Measurements from ENCODE around the gene TNFRSF19. TPM values are rescaled to one million over a fixed set of nuclear protein-coding genes. Genes with fewer than 3 reads are reported as not detected.
A peak's percentile ranks its signal among the peaks of the same experiment; 100 is the strongest.

TNFRSF19 gene
- total RNA-seq, 3 donors from 2014 or later = 0.32 to 3.8 (median 0.58) TPM

DNA sequence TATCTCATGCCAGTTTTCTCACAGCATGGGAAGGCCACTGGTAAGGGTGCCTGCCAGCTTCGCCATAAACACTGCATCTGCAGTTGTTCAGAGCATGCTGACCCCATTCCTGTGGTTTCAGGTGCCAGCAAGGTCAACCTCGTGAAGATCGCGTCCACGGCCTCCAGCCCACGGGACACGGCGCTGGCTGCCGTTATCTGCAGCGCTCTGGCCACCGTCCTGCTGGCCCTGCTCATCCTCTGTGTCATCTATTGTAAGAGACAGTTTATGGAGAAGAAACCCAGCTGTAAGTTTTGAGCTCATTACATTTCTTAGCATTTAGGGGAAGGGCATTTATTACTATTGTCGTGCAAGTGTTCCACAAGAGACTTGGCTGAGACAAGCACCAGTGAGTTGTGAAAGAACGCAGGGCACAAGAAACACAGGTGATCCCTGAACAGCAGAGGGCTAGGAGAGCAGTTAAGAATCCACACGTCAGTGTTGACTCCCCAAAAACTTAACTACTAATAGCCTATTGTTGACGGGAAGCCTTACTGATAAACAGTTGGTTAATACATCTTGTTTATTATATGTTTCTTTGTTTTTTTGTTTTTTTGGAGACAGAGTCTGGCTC is 88.8 kb downstream of the TNFRSF19 start:
- Histone ChIP-seq H3K4me1 (ENCODE audit: low read depth) (no peaks in the 10 kb centered on the region), H3K9me3 (peaks cover 2% of the 10 kb centered on the region), H3K36me3 (ENCODE audit: low read depth) (no peaks in the 10 kb centered on the region), H3K4me3 (no peak overlapping the region)
- intact Hi-C loops (cut with DNase I, micrococcal nuclease) = no loop called here
- DNase-seq = peak in 1 of 3 donors; percentile 52
- TF ChIP-seq, protein P1, sequence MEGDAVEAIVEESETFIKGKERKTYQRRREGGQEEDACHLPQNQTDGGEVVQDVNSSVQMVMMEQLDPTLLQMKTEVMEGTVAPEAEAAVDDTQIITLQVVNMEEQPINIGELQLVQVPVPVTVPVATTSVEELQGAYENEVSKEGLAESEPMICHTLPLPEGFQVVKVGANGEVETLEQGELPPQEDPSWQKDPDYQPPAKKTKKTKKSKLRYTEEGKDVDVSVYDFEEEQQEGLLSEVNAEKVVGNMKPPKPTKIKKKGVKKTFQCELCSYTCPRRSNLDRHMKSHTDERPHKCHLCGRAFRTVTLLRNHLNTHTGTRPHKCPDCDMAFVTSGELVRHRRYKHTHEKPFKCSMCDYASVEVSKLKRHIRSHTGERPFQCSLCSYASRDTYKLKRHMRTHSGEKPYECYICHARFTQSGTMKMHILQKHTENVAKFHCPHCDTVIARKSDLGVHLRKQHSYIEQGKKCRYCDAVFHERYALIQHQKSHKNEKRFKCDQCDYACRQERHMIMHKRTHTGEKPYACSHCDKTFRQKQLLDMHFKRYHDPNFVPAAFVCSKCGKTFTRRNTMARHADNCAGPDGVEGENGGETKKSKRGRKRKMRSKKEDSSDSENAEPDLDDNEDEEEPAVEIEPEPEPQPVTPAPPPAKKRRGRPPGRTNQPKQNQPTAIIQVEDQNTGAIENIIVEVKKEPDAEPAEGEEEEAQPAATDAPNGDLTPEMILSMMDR (IDR thresholded peaks at IDR 0.05) = no peak
- ATAC-seq = no peak

DNA sequence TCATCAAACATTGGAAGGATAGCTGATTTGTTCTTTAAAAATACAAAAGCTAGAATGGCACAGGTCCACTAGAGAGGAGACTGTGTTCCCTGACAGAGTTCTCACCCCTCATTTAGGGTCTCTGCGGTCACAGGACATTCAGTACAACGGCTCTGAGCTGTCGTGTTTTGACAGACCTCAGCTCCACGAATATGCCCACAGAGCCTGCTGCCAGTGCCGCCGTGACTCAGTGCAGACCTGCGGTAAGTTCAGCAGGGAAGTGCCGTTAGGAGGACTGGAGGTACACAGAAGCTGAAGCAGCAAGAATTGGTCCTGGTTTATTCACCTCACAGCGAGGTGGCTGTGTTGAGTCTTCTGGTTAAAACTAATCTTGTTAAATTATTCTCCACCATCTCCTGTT is 90.0 kb downstream of the TNFRSF19 start:
- intact Hi-C loops (cut with DNase I, micrococcal nuclease) = no loop called here
- Histone ChIP-seq H3K4me3 (no peak overlapping the region), H3K36me3 (ENCODE audit: low read depth) (no peaks in the 10 kb centered on the region), H3K4me1 (ENCODE audit: low read depth) (no peaks in the 10 kb centered on the region), H3K9me3 (peaks cover 2% of the 10 kb centered on the region)
- TF ChIP-seq, protein P1 (IDR thresholded peaks at IDR 0.05) = no peak
- DNase-seq = no peak
- no peak for ATAC-seq

GRCh38 chr13:23666582-23666981 is 96.4 kb downstream of the TNFRSF19 start:
- Histone ChIP-seq H3K9me3 (no peaks in the 10 kb centered on the region), H3K4me1 (ENCODE audit: low read depth) (no peaks in the 10 kb centered on the region), H3K4me3 (no peak overlapping the region), H3K36me3 (ENCODE audit: low read depth) (no peaks in the 10 kb centered on the region)
- no peak for ATAC-seq
- intact Hi-C loops (cut with DNase I, micrococcal nuclease) = no loop called here
- TF ChIP-seq, protein P1 (IDR thresholded peaks at IDR 0.05) = no peak
- DNase-seq = no peak

- TF ChIP-seq, protein P1 (IDR thresholded peaks at IDR 0.05) = no peak
- intact Hi-C loops (cut with DNase I, micrococcal nuclease) = no loop called here
- Histone ChIP-seq H3K4me3 (no peak overlapping the region), H3K9me3 (no peaks in the 10 kb centered on the region), H3K36me3 (ENCODE audit: low read depth) (no peaks in the 10 kb centered on the region), H3K4me1 (ENCODE audit: low read depth) (no peaks in the 10 kb centered on the region)
- ATAC-seq (no peak), DNase-seq (no peak)
Observed at GRCh38 chr13:23667750-23668149, 97.5 kb downstream of the TNFRSF19 start.

GRCh38 chr13:23668562-23668961 is 98.3 kb downstream of the TNFRSF19 start:
- intact Hi-C loops (cut with DNase I, micrococcal nuclease) = no loop called here
- DNase-seq (no peak), ATAC-seq (no peak)
- H3K36me3 ChIP-seq (ENCODE audit: low read depth) = no peaks in the 10 kb centered on the region
- TF ChIP-seq, protein P1 (IDR thresholded peaks at IDR 0.05) = no peak
- H3K9me3 ChIP-seq = no peaks in the 10 kb centered on the region
- H3K4me1 ChIP-seq (ENCODE audit: low read depth) = no peaks in the 10 kb centered on the region
- H3K4me3 ChIP-seq = no peak overlapping the region

DNA sequence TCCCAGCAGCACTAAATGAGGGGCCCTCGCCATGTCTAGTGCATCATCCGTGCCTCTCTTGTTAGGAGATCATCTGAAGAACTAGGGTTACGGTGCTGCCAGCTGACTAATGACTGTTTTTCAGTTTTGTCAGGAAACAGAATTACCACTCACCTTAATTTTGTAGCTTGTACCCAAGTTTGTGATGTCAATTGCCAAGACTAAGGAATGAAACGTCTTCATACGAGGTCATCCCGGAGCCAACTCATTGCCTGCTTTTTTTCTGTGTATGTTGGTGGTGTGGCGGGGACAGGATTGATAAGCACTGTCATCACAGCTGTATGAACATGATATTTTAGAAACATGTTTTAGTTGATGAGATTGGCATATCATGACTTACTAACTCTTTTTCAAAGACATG is 100.6 kb downstream of the TNFRSF19 start:
- intact Hi-C loops (cut with DNase I, micrococcal nuclease) = no loop called here
- ATAC-seq = no peak
- Histone ChIP-seq H3K4me1 (ENCODE audit: low read depth) (no peaks in the 10 kb centered on the region), H3K4me3 (no peak overlapping the region), H3K36me3 (ENCODE audit: low read depth) (no peaks in the 10 kb centered on the region), H3K9me3 (no peaks in the 10 kb centered on the region)
- TF ChIP-seq, protein P1 (IDR thresholded peaks at IDR 0.05) = no peak
- DNase-seq = no peak
